Peyer's patch (tissue), 4 donors: ENCODE data around the gene FAM131C.

ENCODE experiments used
- CTCF ChIP-seq, 6 experiments: fragments of 450-650 bp in 4 of 6; fragments of 200-600 bp in 2 of 6; sonication (generic) in 1 of 6; IDR thresholded peaks; one replicate each; pipeline ENCODE4 v1.5.1; 2017 to 2019; ENCODE audit warnings: antibody characterized with exemption in 6 of 6, mild to moderate bottlenecking in 3 of 6, moderate library complexity in 1 of 6
- POLR2A ChIP-seq, 2 donors: fragments of 450-650 bp; IDR thresholded peaks; one replicate each; pipeline ENCODE4 v1.5.1; 2017; ENCODE audit warnings: antibody characterized with exemption in 2 of 2, mild to moderate bottlenecking in 2 of 2, moderate library complexity in 2 of 2

- TF ChIP-seq CTCF (IDR thresholded peaks at IDR 0.05) (peak in 1 of 6 experiments; percentile 3), POLR2A (IDR thresholded peaks at IDR 0.05) (no peak)
These were observed 3.4 kb upstream of the FAM131C start for GRCh38 chr1:16076865-16077238.
